Left hindlimb (tissue), 1 donor: Measurements from ENCODE around the gene CBX8.

ENCODE experiments used
- DNase-seq: peaks from one replicate; pipeline ENCODE4 v3.0.0-alpha.2; 2018

The CBX8 gene

GRCh38 chr17:79796763-79797491 lies at the start of gene CBX8:
TSS of gene CBX8 (minus strand) at chr17:79797077. CDS start at chr17:79796998, 79 bp downstream.
- DNase-seq, result peak; percentile 100

- no peak for DNase-seq
These were observed 48.7 kb upstream of the CBX8 start for GRCh38 chr17:79845601-79845949.

- peak; percentile 47 for DNase-seq
These were observed 48.2 kb upstream of the CBX8 start for GRCh38 chr17:79844869-79845600.

- DNase-seq, result peak; percentile 86
These were observed 47.2 kb upstream of the CBX8 start for GRCh38 chr17:79843816-79844800.

GRCh38 chr17:79843474-79843815 lies 46.6 kb upstream of the CBX8 start:
- DNase-seq, result no peak

- no peak for DNase-seq
These were observed 46.0 kb upstream of the CBX8 start for GRCh38 chr17:79842656-79843473.

GRCh38 chr17:79842136-79842655 lies 45.3 kb upstream of the CBX8 start:
- DNase-seq, result no peak

GRCh38 chr17:79841369-79842135 lies 44.7 kb upstream of the CBX8 start:
- no peak for DNase-seq

- DNase-seq, result no peak
These were observed 44.1 kb upstream of the CBX8 start for GRCh38 chr17:79840989-79841286.

- peak; percentile 68 for DNase-seq
These were observed 43.6 kb upstream of the CBX8 start for GRCh38 chr17:79840269-79840988.

- peak; percentile 96 for DNase-seq
These were observed 42.7 kb upstream of the CBX8 start, which contains the start of gene CBX4 for GRCh38 chr17:79839356-79840268. TSS of gene CBX4 (minus strand) at chr17:79839440. CDS start at chr17:79839251, 189 bp downstream.

GRCh38 chr17:79838522-79839274 lies 41.8 kb upstream of the CBX8 start:
- DNase-seq, result peak; percentile 81

- peak; percentile 41 for DNase-seq
These were observed 41.1 kb upstream of the CBX8 start for GRCh38 chr17:79837888-79838521.

- peak; percentile 61 for DNase-seq
These were observed 40.4 kb upstream of the CBX8 start for GRCh38 chr17:79836972-79837887.

- no peak for DNase-seq
These were observed 39.7 kb upstream of the CBX8 start for GRCh38 chr17:79836510-79836971.

- no peak for DNase-seq
These were observed 39.2 kb upstream of the CBX8 start for GRCh38 chr17:79835953-79836509.

- no peak for DNase-seq
These were observed 38.6 kb upstream of the CBX8 start for GRCh38 chr17:79835470-79835899.
